SU-DHL-6 (cell line): Measurements from ENCODE around the gene DUSP28.

Experiments
- EZH2phosphoT487 ChIP-seq: fragments of 200-600 bp; sonication (generic), shearing (Covaris generic); conservative IDR thresholded peaks from 2 replicates; pipeline ENCODE4 v1.6.1; 2018; ENCODE audit warnings: mild to moderate bottlenecking, antibody characterized with exemption, low read length, moderate library complexity, mixed read lengths
- TF ChIP-seq, protein P1 (sequence below): fragments of 200-600 bp; sonication (generic); IDR thresholded peaks from one replicate; pipeline ENCODE4 v1.5.1; 2017; ENCODE audit warnings: antibody characterized with exemption, mild to moderate bottlenecking, low read length, moderate library complexity; ENCODE audit not compliant: insufficient read depth, poor library complexity, severe bottlenecking

DNA sequence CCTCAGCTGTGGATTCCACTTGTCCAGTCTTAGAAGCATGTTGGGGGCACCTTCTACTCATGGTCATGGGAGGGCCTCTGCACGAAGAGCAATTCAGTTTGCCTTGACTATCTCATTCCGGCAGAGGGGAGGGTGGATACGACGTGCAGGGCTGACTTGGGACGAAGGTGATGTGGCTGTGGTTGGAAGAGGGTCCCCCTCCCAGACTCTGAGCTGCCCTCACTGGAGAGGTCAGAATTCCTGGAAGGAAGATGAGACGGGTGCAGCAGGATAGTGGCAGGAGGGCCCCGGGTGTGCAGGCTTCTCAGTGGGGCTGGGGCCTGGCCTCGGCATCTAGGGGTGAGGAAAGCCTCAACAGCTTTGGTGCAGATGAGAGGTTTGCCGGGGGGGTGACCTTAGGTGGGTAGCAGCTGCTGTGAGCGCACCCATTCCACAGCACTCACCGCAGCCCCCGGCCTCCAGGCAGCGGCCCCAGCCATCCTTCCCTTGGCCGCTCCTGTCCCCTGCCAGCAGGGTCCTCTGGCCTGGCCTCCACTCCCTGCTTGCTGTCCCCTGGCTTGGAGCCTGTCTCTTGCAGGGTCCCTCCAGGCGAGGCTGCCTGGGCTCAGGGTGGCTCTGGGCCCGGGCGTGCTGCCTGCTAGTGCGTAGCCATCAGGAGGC is 11.3 kb downstream of the DUSP28 start:
- TF ChIP-seq, protein P1, sequence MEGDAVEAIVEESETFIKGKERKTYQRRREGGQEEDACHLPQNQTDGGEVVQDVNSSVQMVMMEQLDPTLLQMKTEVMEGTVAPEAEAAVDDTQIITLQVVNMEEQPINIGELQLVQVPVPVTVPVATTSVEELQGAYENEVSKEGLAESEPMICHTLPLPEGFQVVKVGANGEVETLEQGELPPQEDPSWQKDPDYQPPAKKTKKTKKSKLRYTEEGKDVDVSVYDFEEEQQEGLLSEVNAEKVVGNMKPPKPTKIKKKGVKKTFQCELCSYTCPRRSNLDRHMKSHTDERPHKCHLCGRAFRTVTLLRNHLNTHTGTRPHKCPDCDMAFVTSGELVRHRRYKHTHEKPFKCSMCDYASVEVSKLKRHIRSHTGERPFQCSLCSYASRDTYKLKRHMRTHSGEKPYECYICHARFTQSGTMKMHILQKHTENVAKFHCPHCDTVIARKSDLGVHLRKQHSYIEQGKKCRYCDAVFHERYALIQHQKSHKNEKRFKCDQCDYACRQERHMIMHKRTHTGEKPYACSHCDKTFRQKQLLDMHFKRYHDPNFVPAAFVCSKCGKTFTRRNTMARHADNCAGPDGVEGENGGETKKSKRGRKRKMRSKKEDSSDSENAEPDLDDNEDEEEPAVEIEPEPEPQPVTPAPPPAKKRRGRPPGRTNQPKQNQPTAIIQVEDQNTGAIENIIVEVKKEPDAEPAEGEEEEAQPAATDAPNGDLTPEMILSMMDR = no peak
- TF ChIP-seq EZH2phosphoT487 = no peak
